ENCODE results near the gene TMEM59L. TPM values are rescaled to one million over a fixed set of nuclear protein-coding genes. Genes with fewer than 3 reads are reported as not detected.

Gene TMEM59L
- total and polyA plus RNA-seq, 10 of the 15 experiments (the other 5 are each of a cell fraction or from before 2014, with no cell fraction given), result 0.06 TPM; not detected in 9

DNA sequence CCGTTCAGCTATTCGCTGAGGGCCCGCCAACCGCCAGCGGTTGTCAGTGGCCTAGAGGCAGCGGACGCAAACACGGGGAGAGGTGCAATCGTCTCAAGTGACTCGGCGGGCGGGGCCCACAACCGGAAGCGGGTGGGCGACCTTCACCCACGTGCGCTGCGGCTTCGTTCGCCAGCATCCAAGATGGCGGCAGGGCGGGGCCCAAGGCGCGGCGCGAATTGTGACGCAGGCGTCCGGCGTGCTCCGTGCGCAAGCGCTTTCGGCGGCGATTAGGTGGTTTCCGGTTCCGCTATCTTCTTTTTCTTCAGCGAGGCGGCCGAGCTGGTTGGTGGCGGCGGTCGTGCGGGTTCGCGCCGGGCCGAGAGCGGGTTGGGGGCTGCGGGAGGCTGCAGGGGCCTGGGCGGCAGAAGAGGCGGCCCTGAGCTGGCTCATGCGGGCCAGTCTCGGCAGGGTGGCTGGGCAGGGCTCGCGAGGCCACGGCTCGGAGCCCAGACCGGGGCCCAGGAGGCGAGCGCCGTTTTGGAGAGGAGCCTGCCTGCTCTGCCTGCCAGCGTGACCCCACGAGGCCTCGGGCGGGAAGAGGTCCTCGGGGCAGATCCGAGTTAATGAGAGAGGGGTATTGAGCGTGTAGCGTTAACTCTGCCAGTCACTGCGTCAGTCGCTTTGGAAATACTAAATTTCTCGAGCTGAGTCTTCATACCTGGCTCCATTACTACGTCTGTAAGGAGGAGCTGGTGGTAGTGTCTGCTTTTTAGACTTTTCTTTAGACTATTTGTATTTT lies 40.9 kb upstream of the TMEM59L start, which contains the start of gene UBA52:
UBA52 (plus strand) TSS at position 294 of the 781 bp plus-strand sequence. CDS start 1,444 bp downstream, outside the sequence.
- intact Hi-C loops (cut with micrococcal nuclease; ENCODE audit: unreplicated experiment), result loop anchor here (1.0 kb wide), 2 partner anchors 28 to 49 kb away; partner anchors contain the start of genes ELL and FKBP8
- H3K27me3 ChIP-seq (replicated peaks in 1 of 2; ENCODE audit: control insufficient read depth in 2 of 2, insufficient read depth in 2 of 2, low read length in 1 of 2), result no peaks in the 10 kb centered on the region
- peak; percentile 98 for ATAC-seq
- WGBS (ENCODE audit: insufficient coverage, insufficient replicate concordance, low lambda C conversion rate, missing lambda C conversion rate), result 1% methylated on average over 71 of the region's 75 CpGs
- peak within 1 kb of the TSS; percentile 92 for H3K9ac ChIP-seq (ENCODE audit: control insufficient read depth, insufficient read depth, low read length)
- peak within 1 kb of the TSS; percentile 76 for H3K27ac ChIP-seq (ENCODE audit: control insufficient read depth, insufficient read depth)
- in situ Hi-C loops (cut with MboI), result no loop called here
- ChIA-PET CTCF (interaction anchor here (0.7 to 2.6 kb wide), 15 partner anchors 11 to 275 kb away, joined by 3 to 24 read pairs (median 3); partner anchors contain the start of genes ELL, KXD1 and REX1BD), POLR2A (interaction anchor here (0.6 to 4.0 kb wide), 13 partner anchors 9 to 459 kb away, joined by 3 to 57 read pairs (median 6); partner anchors contain the start of genes COPE, DDX49, ELL and FKBP8), SMC1A (ENCODE audit: uncharacterized antibody, unreplicated experiment) (interaction anchor here (0.6 to 3.8 kb wide), 12 partner anchors 10 to 577 kb away, joined by 3 to 44 read pairs (median 5); partner anchors contain the start of genes CRTC1, FKBP8, KXD1 and REX1BD), RAD21 (ENCODE audit: unreplicated experiment) (interaction anchor here (0.6 to 2.8 kb wide), 5 partner anchors 13 to 347 kb away, joined by 3 to 29 read pairs (median 16); partner anchors contain the start of genes COPE, DDX49, ELL and FKBP8)
- BruUV-seq (replicated peaks), result no TSS peak
- peak within 1 kb of the TSS; percentile 99 for H3K4me2 ChIP-seq (ENCODE audit: control insufficient read depth, insufficient read depth)
- peaks cover 11% of the 10 kb centered on the region; the same call in 1 of the 2 replicates for H3K4me1 ChIP-seq (ENCODE audit: control insufficient read depth, insufficient read depth, low read length)
- peaks cover 21% of the 10 kb centered on the region for H3K79me2 ChIP-seq (ENCODE audit: control insufficient read depth, insufficient read depth, low read length)
- H2AFZ ChIP-seq (ENCODE audit: control insufficient read depth, low read depth, low read length), result peak within 1 kb of the TSS; percentile 18
- no peaks in the 10 kb centered on the region for H3K9me3 ChIP-seq (replicated peaks; ENCODE audit: control insufficient read depth, insufficient read depth, low read length)
- peaks cover 21 to 23% of the 10 kb centered on the region in 2 experiments for H3K36me3 ChIP-seq (ENCODE audit: control insufficient read depth in 2 of 2, insufficient read depth in 2 of 2, low read length in 1 of 2)
- FAIRE-seq, result peak; percentile 92
- peak within 1 kb of the TSS; percentile 95 for H3K4me3 ChIP-seq
- DNase-seq (ENCODE audit: low read depth, low spot score), result peak; percentile 92
- peaks cover 8% of the 10 kb centered on the region; the same call in 1 of the 2 replicates for H4K20me1 ChIP-seq (ENCODE audit: control insufficient read depth, insufficient read depth)
- peak; percentile 36; the same call in 1 of the 2 replicates for TF ChIP-seq NFYB (IDR thresholded peaks at IDR 0.05; ENCODE audit: insufficient read depth, low read depth, low read length)
- 0 out of 4 replicates have a peak, but pooled peaks of 1 of the 2 experiments have one; percentile 17 for TF ChIP-seq EP300 (IDR thresholded peaks at IDR 0.05; ENCODE audit: borderline replicate concordance in 1 of 2, control insufficient read depth in 1 of 2, low read depth in 2 of 2, low read length in 2 of 2)
- peak; percentile 98 for TF ChIP-seq TAF1 (IDR thresholded peaks at IDR 0.05; ENCODE audit: borderline replicate concordance, low read depth, low read length)
- TF ChIP-seq CBFB (IDR thresholded peaks at IDR 0.05; ENCODE audit: low read depth), result peak; percentile 23; the same call in 1 of the 2 replicates
- TF ChIP-seq FOXK2 (IDR thresholded peaks at IDR 0.05), result peak; percentile 43; the same call in 1 of the 2 replicates
- peak; percentile 100 for TF ChIP-seq YY1 (IDR thresholded peaks at IDR 0.05; ENCODE audit: low read depth, low read length)
- TF ChIP-seq, protein P1, sequence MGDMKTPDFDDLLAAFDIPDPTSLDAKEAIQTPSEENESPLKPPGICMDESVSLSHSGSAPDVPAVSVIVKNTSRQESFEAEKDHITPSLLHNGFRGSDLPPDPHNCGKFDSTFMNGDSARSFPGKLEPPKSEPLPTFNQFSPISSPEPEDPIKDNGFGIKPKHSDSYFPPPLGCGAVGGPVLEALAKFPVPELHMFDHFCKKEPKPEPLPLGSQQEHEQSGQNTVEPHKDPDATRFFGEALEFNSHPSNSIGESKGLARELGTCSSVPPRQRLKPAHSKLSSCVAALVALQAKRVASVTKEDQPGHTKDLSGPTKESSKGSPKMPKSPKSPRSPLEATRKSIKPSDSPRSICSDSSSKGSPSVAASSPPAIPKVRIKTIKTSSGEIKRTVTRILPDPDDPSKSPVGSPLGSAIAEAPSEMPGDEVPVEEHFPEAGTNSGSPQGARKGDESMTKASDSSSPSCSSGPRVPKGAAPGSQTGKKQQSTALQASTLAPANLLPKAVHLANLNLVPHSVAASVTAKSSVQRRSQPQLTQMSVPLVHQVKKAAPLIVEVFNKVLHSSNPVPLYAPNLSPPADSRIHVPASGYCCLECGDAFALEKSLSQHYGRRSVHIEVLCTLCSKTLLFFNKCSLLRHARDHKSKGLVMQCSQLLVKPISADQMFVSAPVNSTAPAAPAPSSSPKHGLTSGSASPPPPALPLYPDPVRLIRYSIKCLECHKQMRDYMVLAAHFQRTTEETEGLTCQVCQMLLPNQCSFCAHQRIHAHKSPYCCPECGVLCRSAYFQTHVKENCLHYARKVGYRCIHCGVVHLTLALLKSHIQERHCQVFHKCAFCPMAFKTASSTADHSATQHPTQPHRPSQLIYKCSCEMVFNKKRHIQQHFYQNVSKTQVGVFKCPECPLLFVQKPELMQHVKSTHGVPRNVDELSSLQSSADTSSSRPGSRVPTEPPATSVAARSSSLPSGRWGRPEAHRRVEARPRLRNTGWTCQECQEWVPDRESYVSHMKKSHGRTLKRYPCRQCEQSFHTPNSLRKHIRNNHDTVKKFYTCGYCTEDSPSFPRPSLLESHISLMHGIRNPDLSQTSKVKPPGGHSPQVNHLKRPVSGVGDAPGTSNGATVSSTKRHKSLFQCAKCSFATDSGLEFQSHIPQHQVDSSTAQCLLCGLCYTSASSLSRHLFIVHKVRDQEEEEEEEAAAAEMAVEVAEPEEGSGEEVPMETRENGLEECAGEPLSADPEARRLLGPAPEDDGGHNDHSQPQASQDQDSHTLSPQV (IDR thresholded peaks at IDR 0.05), result no peak
- TF ChIP-seq NKRF (conservative IDR thresholded peaks at IDR 0.05), result peak; percentile 94
- TF ChIP-seq GABPA (IDR thresholded peaks at IDR 0.05; ENCODE audit: low read depth), result peak; percentile 82
- no peak for TF ChIP-seq CBX3 (IDR thresholded peaks at IDR 0.05; ENCODE audit: borderline replicate concordance, low read depth)
- TF ChIP-seq MTA2 (IDR thresholded peaks at IDR 0.05; ENCODE audit: low read depth), result no peak
- 0 out of 2 replicates have a peak, but pooled peaks have one; percentile 22 for TF ChIP-seq IRF4 (IDR thresholded peaks at IDR 0.05; ENCODE audit: low read depth, low read length)
- no peak for TF ChIP-seq FOXM1 (IDR thresholded peaks at IDR 0.05; ENCODE audit: low read depth, low read length)
- TF ChIP-seq RBBP5 (conservative IDR thresholded peaks at IDR 0.05), result no peak
- peak; percentile 83; the same call in 1 of the 2 replicates for TF ChIP-seq RB1 (IDR thresholded peaks at IDR 0.05; ENCODE audit: borderline replicate concordance)
- no peak; the same call in 1 of the 2 replicates for TF ChIP-seq ZNF384 (IDR thresholded peaks at IDR 0.05; ENCODE audit: borderline replicate concordance, low read depth, low read length)
- no peak for TF ChIP-seq SUZ12 (IDR thresholded peaks at IDR 0.05; ENCODE audit: unreplicated experiment)
